DMS53 (cell line): Measurements from ENCODE around the gene TRIP6.

Experiments
- DNase-seq: peaks from one replicate; lab custom pipeline; 2025; lab: John Stamatoyannopoulos, UW

Gene TRIP6

GRCh38 chr7:100874577-100875355 lies 7.6 kb downstream of the TRIP6 start, which contains the start of gene SRRT:
TSS of gene SRRT (plus strand) at chr7:100875103. CDS start at chr7:100875591, 488 bp downstream.
- peak; percentile 100 for DNase-seq

- peak; percentile 72 for DNase-seq
These were observed 8.2 kb downstream of the TRIP6 start for GRCh38 chr7:100875356-100875751.

GRCh38 chr7:100878013-100878412 lies 10.8 kb downstream of the TRIP6 start:
- DNase-seq: no peak

GRCh38 chr7:100878685-100879084 lies 11.5 kb downstream of the TRIP6 start:
- DNase-seq: no peak

GRCh38 chr7:100879685-100880261 lies 12.6 kb downstream of the TRIP6 start:
- no peak for DNase-seq

GRCh38 chr7:100880645-100881044 lies 13.5 kb downstream of the TRIP6 start:
- no peak for DNase-seq

- no peak for DNase-seq
These were observed 13.9 kb downstream of the TRIP6 start for GRCh38 chr7:100881136-100881535.

- DNase-seq: no peak
These were observed 15.0 kb downstream of the TRIP6 start for GRCh38 chr7:100882201-100882600.

GRCh38 chr7:100882785-100883526 lies 15.8 kb downstream of the TRIP6 start:
- DNase-seq: no peak

GRCh38 chr7:100884736-100885439 lies 17.7 kb downstream of the TRIP6 start:
- DNase-seq: no peak

GRCh38 chr7:100885440-100886141 lies 18.4 kb downstream of the TRIP6 start:
- no peak for DNase-seq

- DNase-seq: no peak
These were observed 19.2 kb downstream of the TRIP6 start for GRCh38 chr7:100886142-100886935.

GRCh38 chr7:100886936-100887515 lies 19.8 kb downstream of the TRIP6 start:
- DNase-seq: no peak

GRCh38 chr7:100887516-100888290 lies 20.5 kb downstream of the TRIP6 start:
- DNase-seq: no peak

- DNase-seq: peak; percentile 50
These were observed 21.3 kb downstream of the TRIP6 start for GRCh38 chr7:100888291-100888987.

GRCh38 chr7:100888988-100889750 lies 22.0 kb downstream of the TRIP6 start, which contains the start of gene UFSP1:
TSS of gene UFSP1 (minus strand) at chr7:100889715. CDS start at chr7:100889271, 444 bp downstream.
- DNase-seq: peak; percentile 92

GRCh38 chr7:100890653-100891567 lies 23.7 kb downstream of the TRIP6 start:
- DNase-seq: no peak
